Effector memory CD4-positive, alpha-beta T cell (primary cell): ENCODE results near the gene MFNG.

ENCODE experiments used
- DNase-seq, 3 donors: peaks; one replicate each; pipeline ENCODE4 v3.0.0-alpha.2; 2020
- H3K27ac ChIP-seq: 2 replicates; pipeline ENCODE4 v1.7.0; 2013; ENCODE audit warnings: mild to moderate bottlenecking, low read length, moderate library complexity; ENCODE audit not compliant: insufficient read depth, poor library complexity, severe bottlenecking
- H3K27me3 ChIP-seq: replicated peaks from 2 replicates; pipeline ENCODE4 v1.7.0; 2013; ENCODE audit warnings: mild to moderate bottlenecking, low read length; ENCODE audit not compliant: insufficient read depth, control insufficient read depth, poor library complexity, severe bottlenecking
- H3K36me3 ChIP-seq: 2 replicates; pipeline ENCODE4 v1.7.0; 2013; ENCODE audit warnings: mild to moderate bottlenecking, low read length, moderate library complexity; ENCODE audit not compliant: control insufficient read depth, insufficient read depth
- H3K4me1 ChIP-seq: 2 replicates; pipeline ENCODE4 v1.7.0; 2013; ENCODE audit warnings: low read length, mild to moderate bottlenecking; ENCODE audit not compliant: control insufficient read depth, insufficient read depth, poor library complexity, severe bottlenecking
- H3K4me3 ChIP-seq: 2 replicates; pipeline ENCODE4 v1.7.0; 2013; ENCODE audit warnings: low read length, low read depth, mild to moderate bottlenecking; ENCODE audit not compliant: insufficient read depth, poor library complexity, severe bottlenecking
- H3K9me3 ChIP-seq: 2 replicates; pipeline ENCODE4 v1.7.0; 2013; ENCODE audit warnings: mild to moderate bottlenecking, low read length, moderate library complexity; ENCODE audit not compliant: control insufficient read depth

MFNG gene

GRCh38 chr22:37503183-37503683 is 17.0 kb upstream of the MFNG start:
- Histone ChIP-seq H3K27me3 (no peaks in the 10 kb centered on the region), H3K4me3 (no peak overlapping the region), H3K4me1 (no peaks in the 10 kb centered on the region), H3K36me3 (no peaks in the 10 kb centered on the region), H3K9me3 (no peaks in the 10 kb centered on the region), H3K27ac (no peak overlapping the region)
- DNase-seq = no peak

GRCh38 chr22:37502342-37503182 is 16.4 kb upstream of the MFNG start:
- no peak overlapping the region for H3K4me3 ChIP-seq
- DNase-seq = no peak
- no peaks in the 10 kb centered on the region for H3K27me3 ChIP-seq
- H3K27ac ChIP-seq = no peak overlapping the region
- no peaks in the 10 kb centered on the region for H3K36me3 ChIP-seq
- no peaks in the 10 kb centered on the region for H3K4me1 ChIP-seq
- no peaks in the 10 kb centered on the region for H3K9me3 ChIP-seq

- DNase-seq = no peak
Measured at GRCh38 chr22:37501610-37502341, 15.6 kb upstream of the MFNG start.

GRCh38 chr22:37500745-37501609 is 14.8 kb upstream of the MFNG start:
- no peaks in the 10 kb centered on the region for H3K4me1 ChIP-seq

More at GRCh38 chr22:37501610-37502341, 15.6 kb upstream of the MFNG start:
- no peak overlapping the region for H3K4me3 ChIP-seq
- H3K4me1 ChIP-seq = no peaks in the 10 kb centered on the region
- H3K27ac ChIP-seq = no peak overlapping the region
- H3K36me3 ChIP-seq = no peaks in the 10 kb centered on the region
- H3K27me3 ChIP-seq = no peaks in the 10 kb centered on the region
- no peaks in the 10 kb centered on the region for H3K9me3 ChIP-seq

GRCh38 chr22:37499789-37500540 is 13.8 kb upstream of the MFNG start:
- Histone ChIP-seq H3K36me3 (no peaks in the 10 kb centered on the region), H3K27me3 (no peaks in the 10 kb centered on the region), H3K27ac (no peak overlapping the region), H3K9me3 (no peaks in the 10 kb centered on the region), H3K4me1 (no peaks in the 10 kb centered on the region), H3K4me3 (no peak overlapping the region)
- no peak for DNase-seq

More at GRCh38 chr22:37500745-37501609, 14.8 kb upstream of the MFNG start:
- Histone ChIP-seq H3K36me3 (no peaks in the 10 kb centered on the region), H3K4me3 (no peak overlapping the region), H3K27ac (no peak overlapping the region), H3K27me3 (no peaks in the 10 kb centered on the region), H3K9me3 (no peaks in the 10 kb centered on the region)
- no peak for DNase-seq

- Histone ChIP-seq H3K4me1 (no peaks in the 10 kb centered on the region), H3K9me3 (no peaks in the 10 kb centered on the region), H3K27ac (no peak overlapping the region), H3K36me3 (no peaks in the 10 kb centered on the region), H3K27me3 (no peaks in the 10 kb centered on the region), H3K4me3 (no peak overlapping the region)
- DNase-seq = no peak
Measured at GRCh38 chr22:37499027-37499707, 13.0 kb upstream of the MFNG start.

GRCh38 chr22:37498289-37498909 is 12.2 kb upstream of the MFNG start:
- no peaks in the 10 kb centered on the region for H3K36me3 ChIP-seq
- DNase-seq = peak; percentile 43 to 58 (median 51)
- no peaks in the 10 kb centered on the region for H3K4me1 ChIP-seq
- H3K4me3 ChIP-seq = no peak overlapping the region
- no peaks in the 10 kb centered on the region for H3K9me3 ChIP-seq
- H3K27me3 ChIP-seq = no peaks in the 10 kb centered on the region
- H3K27ac ChIP-seq = no peak overlapping the region

- Histone ChIP-seq H3K9me3 (no peaks in the 10 kb centered on the region), H3K4me1 (peaks cover 5% of the 10 kb centered on the region), H3K27ac (no peak overlapping the region), H3K27me3 (no peaks in the 10 kb centered on the region), H3K36me3 (no peaks in the 10 kb centered on the region), H3K4me3 (no peak overlapping the region)
- DNase-seq = no peak
Measured at GRCh38 chr22:37497062-37497599, 10.9 kb upstream of the MFNG start.
